GM06990 (cell line): Measurements from ENCODE around the gene DOCK2.

Experiments
- DNase-seq: peaks from one replicate; pipeline ENCODE4 v3.0.0-alpha.2; 2011; ENCODE audit not compliant: insufficient read length; ENCODE audit errors: extremely low read depth
- H3K27me3 ChIP-seq: replicated peaks from 2 replicates; pipeline ENCODE4 v1.6.0; 2011; ENCODE audit warnings: low read length; ENCODE audit not compliant: control insufficient read depth, insufficient read depth
- H3K36me3 ChIP-seq: 2 replicates; pipeline ENCODE4 v1.5.1; 2011; ENCODE audit warnings: low read length; ENCODE audit not compliant: control insufficient read depth, insufficient read depth
- H3K4me3 ChIP-seq: replicated peaks from 2 replicates; pipeline ENCODE4 v1.5.1; 2011; ENCODE audit warnings: low read depth, mild to moderate bottlenecking, control low read depth, low read length
- TF ChIP-seq, protein P1 (sequence below): IDR thresholded peaks from 2 replicates; pipeline ENCODE4 v1.5.1; 2011; ENCODE audit warnings: low read length, control low read depth, mild to moderate bottlenecking, inconsistent platforms; ENCODE audit not compliant: insufficient read depth, poor library complexity, severe bottlenecking

Gene DOCK2

DNA sequence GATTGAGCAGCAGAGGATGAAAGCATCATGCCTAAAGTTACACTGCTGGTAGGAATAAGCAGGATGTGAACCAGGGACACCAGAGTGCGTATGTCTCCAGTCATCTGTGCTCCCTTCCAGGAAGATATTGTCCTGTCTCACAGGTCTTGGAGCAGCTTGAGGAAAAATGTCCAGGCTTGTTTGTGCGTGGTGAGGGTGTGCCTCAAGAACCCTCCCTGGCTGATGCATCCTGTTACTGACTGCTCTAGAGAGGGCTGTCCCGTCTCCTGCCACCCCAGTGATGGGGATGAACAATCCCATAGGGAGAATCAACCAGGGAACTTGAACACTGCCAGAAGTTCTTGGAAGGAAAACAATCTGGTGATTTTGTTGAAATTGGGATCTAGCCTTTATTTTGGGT, 211.2 kb downstream of the DOCK2 start:
- DNase-seq: no peak
- H3K36me3 ChIP-seq: peaks cover 19% of the 10 kb centered on the region
- TF ChIP-seq, protein P1, sequence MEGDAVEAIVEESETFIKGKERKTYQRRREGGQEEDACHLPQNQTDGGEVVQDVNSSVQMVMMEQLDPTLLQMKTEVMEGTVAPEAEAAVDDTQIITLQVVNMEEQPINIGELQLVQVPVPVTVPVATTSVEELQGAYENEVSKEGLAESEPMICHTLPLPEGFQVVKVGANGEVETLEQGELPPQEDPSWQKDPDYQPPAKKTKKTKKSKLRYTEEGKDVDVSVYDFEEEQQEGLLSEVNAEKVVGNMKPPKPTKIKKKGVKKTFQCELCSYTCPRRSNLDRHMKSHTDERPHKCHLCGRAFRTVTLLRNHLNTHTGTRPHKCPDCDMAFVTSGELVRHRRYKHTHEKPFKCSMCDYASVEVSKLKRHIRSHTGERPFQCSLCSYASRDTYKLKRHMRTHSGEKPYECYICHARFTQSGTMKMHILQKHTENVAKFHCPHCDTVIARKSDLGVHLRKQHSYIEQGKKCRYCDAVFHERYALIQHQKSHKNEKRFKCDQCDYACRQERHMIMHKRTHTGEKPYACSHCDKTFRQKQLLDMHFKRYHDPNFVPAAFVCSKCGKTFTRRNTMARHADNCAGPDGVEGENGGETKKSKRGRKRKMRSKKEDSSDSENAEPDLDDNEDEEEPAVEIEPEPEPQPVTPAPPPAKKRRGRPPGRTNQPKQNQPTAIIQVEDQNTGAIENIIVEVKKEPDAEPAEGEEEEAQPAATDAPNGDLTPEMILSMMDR: no peak

DNA sequence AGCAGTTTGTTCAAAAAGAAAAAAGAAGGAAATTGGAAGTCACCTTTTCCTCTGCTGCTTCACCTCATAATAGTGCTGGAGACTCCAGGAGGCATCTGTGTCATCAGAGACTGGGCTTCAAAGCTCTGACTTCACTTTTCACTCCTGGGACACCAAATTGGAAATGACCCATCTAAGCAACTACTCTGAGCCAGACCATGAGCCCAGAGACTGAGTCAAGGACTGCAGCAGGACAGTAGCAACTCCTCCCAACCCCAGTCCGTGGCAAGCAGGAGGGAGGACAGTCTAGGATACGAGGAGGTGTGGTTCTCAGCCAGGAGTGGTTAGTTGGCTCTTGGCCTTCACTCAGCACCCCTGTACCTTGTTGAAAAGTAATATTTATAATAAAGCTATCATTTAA, 211.7 kb downstream of the DOCK2 start:
- Histone ChIP-seq H3K4me3 (no peak overlapping the region), H3K36me3 (peaks cover 19% of the 10 kb centered on the region), H3K27me3 (no peaks in the 10 kb centered on the region)
- TF ChIP-seq, protein P1: no peak
- no peak for DNase-seq

More for the DNA sequence above, 211.2 kb downstream of the DOCK2 start:
- Histone ChIP-seq H3K27me3 (no peaks in the 10 kb centered on the region), H3K4me3 (no peak overlapping the region)

DNA sequence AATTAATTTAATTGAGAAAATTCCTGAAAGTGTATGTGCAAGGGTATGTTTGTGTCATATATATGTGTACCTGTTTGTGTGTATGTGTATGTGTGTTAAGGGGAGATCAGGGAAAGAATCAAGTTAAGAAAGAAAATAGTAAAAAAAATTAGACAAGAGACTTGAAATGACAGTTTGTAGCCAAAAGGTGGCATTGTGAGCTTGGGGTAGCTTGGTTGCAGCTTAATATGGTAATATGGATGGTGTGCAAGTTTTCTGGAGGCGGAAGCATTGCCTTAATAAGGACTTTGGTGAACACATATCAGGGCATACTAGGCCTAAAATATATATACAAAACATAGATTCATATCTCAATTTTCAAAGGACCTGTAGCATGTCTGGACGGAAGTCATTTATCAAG, 213.3 kb downstream of the DOCK2 start:
- no peaks in the 10 kb centered on the region for H3K27me3 ChIP-seq
- peaks cover 14% of the 10 kb centered on the region for H3K36me3 ChIP-seq
- TF ChIP-seq, protein P1: peak; percentile 9
- no peak for DNase-seq
- H3K4me3 ChIP-seq: no peak overlapping the region

DNA sequence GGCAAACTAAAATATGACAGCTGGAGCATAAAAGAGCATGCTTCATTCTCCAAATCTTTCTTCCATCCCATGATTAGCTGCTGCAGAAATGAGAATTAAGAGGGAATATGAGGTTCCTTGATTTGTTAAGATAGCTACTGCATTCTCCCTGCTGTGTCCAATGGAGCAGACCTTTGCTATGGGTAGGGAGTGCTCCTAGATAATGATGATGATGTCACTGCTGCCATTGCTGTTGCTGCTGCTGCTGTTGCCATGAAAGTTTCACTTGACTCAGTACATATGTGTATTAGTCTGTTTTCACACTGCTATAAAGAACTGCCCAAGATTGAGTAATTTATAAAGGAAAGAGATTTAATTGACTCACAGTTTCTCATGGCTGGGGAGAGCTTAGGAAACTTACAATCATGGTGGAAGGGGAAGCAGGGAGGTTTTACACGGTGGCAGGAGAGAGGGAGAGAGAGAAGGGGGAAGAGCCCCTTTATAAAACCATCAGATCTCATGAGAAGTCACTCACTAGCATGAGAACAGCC, 214.3 kb downstream of the DOCK2 start:
- peaks cover 16% of the 10 kb centered on the region for H3K36me3 ChIP-seq
- DNase-seq: no peak
- H3K27me3 ChIP-seq: no peaks in the 10 kb centered on the region
- no peak overlapping the region for H3K4me3 ChIP-seq
- TF ChIP-seq, protein P1: no peak

GRCh38 chr5:169856571-169856970, 219.5 kb downstream of the DOCK2 start:
- Histone ChIP-seq H3K4me3 (no peak overlapping the region), H3K36me3 (peaks cover 6% of the 10 kb centered on the region), H3K27me3 (no peaks in the 10 kb centered on the region)
- no peak for DNase-seq
- TF ChIP-seq, protein P1: no peak

DNA sequence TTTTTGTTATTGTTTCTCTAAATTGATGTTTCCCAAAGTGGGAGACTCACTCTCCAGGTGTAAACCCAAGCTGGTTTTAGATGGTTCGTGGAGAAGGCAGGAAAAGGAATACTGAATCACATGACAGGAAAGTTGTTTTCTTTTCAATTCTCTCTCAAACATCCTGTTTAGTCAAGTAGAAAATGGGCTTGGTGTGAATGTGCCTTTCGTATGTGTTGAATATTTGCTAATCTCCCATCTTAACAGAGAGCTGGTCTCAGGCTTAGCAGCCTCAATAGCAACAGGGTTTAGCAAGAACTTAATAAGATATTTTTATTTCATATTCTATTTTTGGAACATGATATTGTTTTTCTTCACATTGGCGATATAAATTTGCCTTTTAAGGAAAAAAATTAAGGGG, 223.5 kb downstream of the DOCK2 start:
- H3K36me3 ChIP-seq: peaks cover under 1% of the 10 kb centered on the region
- H3K4me3 ChIP-seq: no peak overlapping the region
- no peaks in the 10 kb centered on the region for H3K27me3 ChIP-seq
- DNase-seq: no peak
- TF ChIP-seq, protein P1: no peak
